ENCODE measurements around the gene ZNF148.

Gene ZNF148

DNA sequence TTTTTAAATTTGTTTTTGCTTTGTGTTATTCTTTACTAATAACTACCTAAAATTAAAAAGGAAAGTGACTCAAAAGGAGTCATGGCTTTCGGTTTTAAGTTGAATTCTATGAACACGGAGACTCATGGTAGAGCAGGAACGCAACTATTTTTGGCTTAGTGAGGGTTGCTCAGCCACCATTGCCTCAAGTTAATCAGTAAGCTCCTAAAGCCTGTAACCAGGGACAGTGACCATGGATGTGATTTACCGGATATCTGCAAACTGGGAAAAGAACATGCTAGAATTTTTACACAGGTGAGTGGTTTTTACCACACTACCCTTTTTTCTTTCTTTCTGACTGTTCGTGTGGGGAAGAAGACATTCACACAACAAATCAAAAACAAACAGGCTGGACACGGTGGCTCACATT, 174.4 kb downstream of the ZNF148 start:
- TF ChIP-seq, protein P1, sequence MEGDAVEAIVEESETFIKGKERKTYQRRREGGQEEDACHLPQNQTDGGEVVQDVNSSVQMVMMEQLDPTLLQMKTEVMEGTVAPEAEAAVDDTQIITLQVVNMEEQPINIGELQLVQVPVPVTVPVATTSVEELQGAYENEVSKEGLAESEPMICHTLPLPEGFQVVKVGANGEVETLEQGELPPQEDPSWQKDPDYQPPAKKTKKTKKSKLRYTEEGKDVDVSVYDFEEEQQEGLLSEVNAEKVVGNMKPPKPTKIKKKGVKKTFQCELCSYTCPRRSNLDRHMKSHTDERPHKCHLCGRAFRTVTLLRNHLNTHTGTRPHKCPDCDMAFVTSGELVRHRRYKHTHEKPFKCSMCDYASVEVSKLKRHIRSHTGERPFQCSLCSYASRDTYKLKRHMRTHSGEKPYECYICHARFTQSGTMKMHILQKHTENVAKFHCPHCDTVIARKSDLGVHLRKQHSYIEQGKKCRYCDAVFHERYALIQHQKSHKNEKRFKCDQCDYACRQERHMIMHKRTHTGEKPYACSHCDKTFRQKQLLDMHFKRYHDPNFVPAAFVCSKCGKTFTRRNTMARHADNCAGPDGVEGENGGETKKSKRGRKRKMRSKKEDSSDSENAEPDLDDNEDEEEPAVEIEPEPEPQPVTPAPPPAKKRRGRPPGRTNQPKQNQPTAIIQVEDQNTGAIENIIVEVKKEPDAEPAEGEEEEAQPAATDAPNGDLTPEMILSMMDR (IDR thresholded peaks at IDR 0.05; ENCODE audit: borderline replicate concordance, insufficient read depth, low read depth, low read length) = no peak
- H3K4me3 ChIP-seq (ENCODE audit: low read depth, low read length) = no peak overlapping the region

DNA sequence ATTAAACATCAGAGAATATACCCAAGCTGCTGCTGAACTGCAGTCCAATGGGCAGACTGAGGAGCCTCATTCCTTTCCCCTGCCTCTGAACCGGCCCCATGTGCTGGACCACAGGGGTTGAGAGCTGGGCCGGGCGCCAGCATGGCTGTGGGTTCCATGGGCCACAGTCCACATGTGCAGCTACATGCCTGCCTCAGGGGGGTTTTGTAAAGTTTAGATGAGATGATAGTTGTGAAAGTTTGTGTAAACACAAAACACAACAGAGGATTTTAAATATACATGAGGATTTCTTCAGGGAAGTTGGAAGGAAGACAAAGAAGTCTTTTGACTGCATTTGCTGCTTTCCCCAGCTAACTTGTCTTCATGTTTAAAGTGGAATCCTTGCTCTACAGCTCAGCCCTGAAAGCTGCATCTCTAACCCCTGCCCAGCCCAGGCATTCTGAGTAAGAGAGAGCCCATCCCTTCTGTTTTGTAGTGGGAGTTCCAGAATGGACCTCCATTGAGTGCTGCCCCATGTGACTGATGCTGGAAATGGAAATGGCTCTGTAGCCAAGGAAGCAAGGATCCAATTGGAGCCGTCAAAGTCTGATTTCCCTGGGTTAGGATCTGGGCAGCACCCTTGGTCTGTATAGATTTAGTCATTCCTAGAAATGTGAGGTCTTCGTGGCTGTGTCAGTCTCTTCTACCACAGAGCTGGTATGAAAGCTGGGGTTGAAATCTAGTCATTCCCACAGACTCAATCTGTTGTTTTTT, 180.1 kb downstream of the ZNF148 start:
- TF ChIP-seq, protein P1 (IDR thresholded peaks at IDR 0.05; ENCODE audit: borderline replicate concordance, insufficient read depth, low read depth, low read length) = no peak

DNA sequence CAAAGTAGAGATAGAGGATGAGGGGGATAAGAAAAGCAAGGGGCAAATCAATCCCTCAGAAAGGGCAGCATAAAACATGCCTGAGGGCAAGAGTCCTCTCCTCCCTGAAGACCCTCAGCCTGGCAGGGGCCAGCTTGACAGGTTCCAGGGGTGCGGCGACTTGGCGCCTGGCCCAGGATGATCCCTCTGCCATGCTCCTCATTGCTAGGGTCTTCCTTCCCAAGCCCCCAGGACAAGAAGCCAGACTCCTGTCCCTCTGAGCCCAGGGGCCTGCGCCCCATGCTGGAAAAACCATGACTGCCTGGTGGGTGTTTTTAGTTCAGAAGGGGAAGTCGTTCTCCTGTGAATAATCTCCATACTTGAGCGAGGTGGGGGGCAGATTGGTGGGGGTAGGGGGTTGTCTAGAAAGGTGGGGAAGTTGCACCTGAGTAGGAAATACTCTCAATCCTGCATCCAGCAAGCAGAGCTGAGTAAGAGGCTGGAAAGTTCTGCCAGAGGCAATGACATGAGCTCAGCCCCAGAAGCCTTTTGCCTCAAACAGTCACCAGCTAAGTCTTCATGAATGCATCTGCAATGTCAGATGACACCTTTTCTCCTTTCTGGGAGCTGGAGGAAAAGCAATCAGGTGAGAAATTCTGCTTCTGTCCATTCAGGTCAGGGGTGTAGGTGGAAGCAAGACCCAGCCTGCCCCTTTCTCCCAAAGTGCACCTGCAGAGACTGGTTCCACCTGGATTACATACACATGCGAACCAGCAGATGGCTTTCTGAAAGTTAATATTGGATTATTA, 180.9 kb downstream of the ZNF148 start:
- no peak overlapping the region for H3K4me3 ChIP-seq (ENCODE audit: low read depth, low read length)
- TF ChIP-seq, protein P1 (IDR thresholded peaks at IDR 0.05; ENCODE audit: borderline replicate concordance, insufficient read depth, low read depth, low read length) = no peak

More for the DNA sequence above, 180.1 kb downstream of the ZNF148 start:
- H3K4me3 ChIP-seq (ENCODE audit: low read depth, low read length) = no peak overlapping the region

DNA sequence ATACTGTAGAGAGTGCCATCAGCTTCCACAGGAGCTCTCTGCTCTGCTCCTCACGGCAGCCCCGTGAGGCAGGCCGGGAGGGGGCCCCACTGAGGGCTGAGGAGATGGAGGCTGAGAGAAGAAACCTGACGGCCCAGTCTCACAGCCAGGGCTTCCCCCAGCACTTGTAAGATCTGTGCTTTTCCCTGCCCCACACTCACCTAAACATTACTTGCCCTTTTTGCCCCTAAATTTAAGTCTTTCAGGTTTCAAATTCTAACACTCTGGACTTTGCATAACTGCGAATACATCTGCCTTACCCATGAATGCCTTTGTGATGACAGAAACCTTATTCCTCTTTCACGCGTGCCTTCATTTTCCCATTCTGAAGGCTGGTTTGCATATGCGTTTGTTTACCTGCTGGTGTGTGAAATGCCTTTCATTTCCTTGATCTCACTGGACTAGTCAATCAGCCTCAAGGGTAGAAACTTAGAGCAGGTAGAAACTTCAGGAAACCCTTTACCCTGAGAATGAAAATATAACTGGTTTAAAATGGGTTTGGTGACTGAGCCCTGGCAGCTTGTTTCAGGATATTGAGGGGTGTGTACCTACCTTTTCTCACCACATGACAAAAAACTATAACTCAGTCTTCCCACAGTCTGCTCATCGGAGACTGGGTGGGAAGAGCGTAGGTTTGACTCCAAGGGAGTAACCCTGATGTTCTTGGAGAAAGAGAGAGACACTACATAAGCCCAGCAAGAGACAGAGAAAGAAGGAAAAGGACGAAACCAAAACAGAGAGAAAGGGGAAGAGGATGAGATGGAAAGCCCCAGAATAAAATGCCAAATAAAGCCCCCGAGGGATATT, 182.7 kb downstream of the ZNF148 start:
- no peak overlapping the region for H3K4me3 ChIP-seq (ENCODE audit: low read depth, low read length)
- TF ChIP-seq, protein P1 (IDR thresholded peaks at IDR 0.05; ENCODE audit: borderline replicate concordance, insufficient read depth, low read depth, low read length) = peak; percentile 67

DNA sequence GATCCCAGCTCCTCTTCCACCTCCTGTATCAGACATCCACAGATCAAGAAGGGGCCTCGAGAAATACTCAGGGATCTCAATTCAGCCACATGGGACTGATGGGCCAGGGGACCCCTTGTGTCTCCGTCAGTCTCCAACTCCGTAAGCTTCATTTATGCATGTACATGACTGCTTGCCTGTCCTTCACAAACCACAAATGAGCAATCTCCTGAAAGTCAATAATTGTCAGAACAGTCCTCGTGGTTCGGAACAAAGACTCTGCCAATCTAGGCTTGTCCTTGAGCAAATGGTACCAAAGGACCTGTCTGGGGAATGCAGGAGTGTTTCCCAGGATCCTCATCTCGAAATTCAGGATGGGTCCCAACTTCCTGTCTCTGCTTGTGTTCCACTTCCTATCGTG, 183.4 kb downstream of the ZNF148 start:
- TF ChIP-seq, protein P1 (IDR thresholded peaks at IDR 0.05; ENCODE audit: borderline replicate concordance, insufficient read depth, low read depth, low read length) = no peak
- H3K4me3 ChIP-seq (ENCODE audit: low read depth, low read length) = no peak overlapping the region

DNA sequence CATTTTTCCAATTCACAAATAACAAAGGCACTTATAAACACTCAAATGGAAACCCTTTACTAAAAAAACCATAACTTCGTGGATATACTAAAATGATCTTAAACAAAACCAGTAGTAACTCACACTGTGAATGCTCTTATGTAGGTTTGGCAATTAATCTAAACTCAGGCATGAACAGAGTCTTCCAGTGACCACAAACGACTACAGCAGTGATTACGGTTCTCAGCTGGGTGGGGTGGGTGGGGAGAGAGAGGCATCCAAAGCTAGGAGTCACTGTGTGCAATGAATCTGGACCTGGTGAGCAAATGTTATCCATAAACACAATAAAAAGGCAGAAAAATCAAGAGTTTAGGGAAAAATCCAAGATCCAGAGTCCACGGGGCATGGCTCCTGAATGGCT, 183.9 kb downstream of the ZNF148 start:
- TF ChIP-seq, protein P1 (IDR thresholded peaks at IDR 0.05; ENCODE audit: borderline replicate concordance, insufficient read depth, low read depth, low read length) = no peak
- no peak overlapping the region for H3K4me3 ChIP-seq (ENCODE audit: low read depth, low read length)

Measured in GM12875 (cell line).